GM23248 (cell line): ENCODE results near the gene PPP2R1A.

Source experiments
- EZH2 ChIP-seq: fragments of 200-600 bp; sonication (generic); IDR thresholded peaks from 2 replicates; pipeline ENCODE4 v1.6.1; 2018; ENCODE audit warnings: antibody characterized with exemption, mild to moderate bottlenecking; ENCODE audit not compliant: insufficient read depth, poor library complexity, severe bottlenecking
- EZH2phosphoT487 ChIP-seq: fragments of 200-600 bp; sonication (generic); IDR thresholded peaks from 2 replicates; pipeline ENCODE4 v1.6.1; 2018; ENCODE audit warnings: antibody characterized with exemption, moderate library complexity, mild to moderate bottlenecking, low read depth; ENCODE audit not compliant: insufficient read depth

DNA sequence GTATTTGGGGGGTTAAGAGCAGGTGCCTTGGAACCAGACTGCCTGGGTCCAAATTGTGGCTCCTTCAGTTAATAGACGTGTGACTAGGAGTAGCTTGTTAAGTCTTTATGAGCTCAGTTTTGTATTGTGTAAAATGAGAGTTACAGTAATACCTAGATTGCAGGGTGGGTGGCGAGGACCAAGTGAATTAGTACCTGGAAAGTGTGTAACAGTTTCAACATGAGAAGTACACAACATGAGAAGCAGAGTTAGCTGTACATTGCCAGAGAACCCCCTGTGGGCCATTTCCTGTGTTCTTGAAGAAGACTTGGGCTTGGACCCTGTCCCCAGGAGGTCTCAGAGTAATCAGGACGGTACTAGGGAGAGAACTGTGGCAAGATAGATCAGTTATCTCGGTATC, 36.8 kb downstream of the PPP2R1A start:
- TF ChIP-seq EZH2phosphoT487 (no peak), EZH2 (no peak)
